CD4-positive, alpha-beta T cell treated with Interleukin-12 subunit alpha and Interleukin-12 subunit beta, for 1 hour (primary cell): ENCODE data around the gene PTGR1.

Experiments used
- DNase-seq: peaks from one replicate; pipeline ENCODE4 v3.0.0-alpha.2; 2020

PTGR1 gene

DNA sequence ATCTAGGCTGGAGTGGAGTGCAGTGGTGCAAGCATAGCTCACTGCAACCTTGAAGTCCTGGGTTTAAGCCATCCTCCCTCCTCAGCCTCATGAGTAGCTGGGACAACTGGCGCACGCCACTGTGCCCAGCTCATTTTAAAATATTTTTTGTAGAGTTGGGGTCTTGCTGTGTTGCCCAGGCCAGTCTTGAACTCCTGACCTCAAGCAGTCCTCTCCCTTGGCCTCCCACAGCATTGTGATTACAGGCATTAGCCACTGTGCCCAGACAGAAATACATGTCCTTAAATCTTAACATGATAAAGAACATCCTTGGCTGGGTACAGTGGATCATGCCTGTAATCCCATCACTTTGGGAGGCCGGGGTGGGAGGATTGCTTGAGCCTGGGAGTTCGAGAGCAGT lies 67.7 kb downstream of the PTGR1 start:
- DNase-seq: no peak

DNA sequence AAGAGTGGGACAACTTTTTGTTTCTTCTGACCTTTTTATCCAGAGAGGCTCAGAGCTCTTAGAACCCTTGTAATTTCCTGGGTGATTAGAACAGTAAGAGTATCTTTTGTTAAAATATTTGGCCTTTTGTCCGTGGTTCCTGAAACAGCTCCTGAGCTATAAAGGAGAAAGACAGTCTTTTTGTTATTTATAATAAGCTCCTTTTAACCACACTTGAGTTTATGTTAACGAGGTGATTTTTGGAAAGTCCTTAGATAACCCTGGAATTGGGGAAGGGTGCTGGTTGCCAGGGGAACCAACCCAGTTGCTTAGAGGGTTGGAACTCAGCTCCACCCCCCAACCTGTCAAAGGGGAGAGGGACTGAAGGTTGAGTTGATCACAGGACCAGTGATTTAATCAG lies 69.7 kb downstream of the PTGR1 start:
- no peak for DNase-seq

- no peak for DNase-seq
These were observed 72.1 kb downstream of the PTGR1 start for GRCh38 chr9:111527347-111527746.

- peak; percentile 77 for DNase-seq
These were observed 74.1 kb downstream of the PTGR1 start, which contains the start of gene ZNF483 for GRCh38 chr9:111525056-111525977. Gene ZNF483 (plus strand): TSS chr9:111525179. CDS start chr9:111527396, 2,217 bp downstream.

- DNase-seq: no peak
These were observed 74.8 kb downstream of the PTGR1 start for GRCh38 chr9:111524731-111525055.

DNA sequence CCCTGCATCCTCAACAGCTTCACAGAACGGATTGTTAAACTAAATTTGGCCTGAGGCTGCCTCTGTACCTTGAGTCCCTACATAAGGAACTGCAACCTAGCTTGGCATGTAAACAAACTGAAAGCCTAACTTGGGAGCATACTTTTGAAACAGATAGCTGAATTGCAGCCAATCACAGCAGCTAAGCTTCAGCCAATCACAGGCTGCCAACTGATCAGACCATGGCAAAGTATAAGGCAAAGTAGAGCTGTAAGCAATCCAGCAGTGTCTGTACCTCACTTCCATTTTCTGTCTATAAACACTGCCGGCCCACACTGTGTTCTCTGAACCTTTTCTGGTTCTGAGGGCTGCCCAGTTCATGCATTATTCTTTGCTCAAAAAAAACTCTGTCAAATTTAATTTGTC lies 83.4 kb downstream of the PTGR1 start:
- no peak for DNase-seq

- DNase-seq: no peak
These were observed 84.5 kb downstream of the PTGR1 start for GRCh38 chr9:111514967-111515366.
